Measurements from ENCODE around the gene NDUFS8.

The NDUFS8 gene

GRCh38 chr11:68016904-68017817 lies 13.3 kb upstream of the NDUFS8 start:
- DNase-seq, result no peak

- DNase-seq, result no peak
These were observed 12.3 kb upstream of the NDUFS8 start for GRCh38 chr11:68017980-68018729.

- DNase-seq, result no peak
These were observed 11.7 kb upstream of the NDUFS8 start for GRCh38 chr11:68018730-68019190.

GRCh38 chr11:68019486-68019885 lies 11.0 kb upstream of the NDUFS8 start:
- no peak for DNase-seq

- DNase-seq, result peak; percentile 49
These were observed 9.9 kb upstream of the NDUFS8 start for GRCh38 chr11:68020575-68020974.

- DNase-seq, result peak; percentile 86
These were observed 9.2 kb upstream of the NDUFS8 start for GRCh38 chr11:68021167-68021787.

GRCh38 chr11:68022531-68022930 lies 8.0 kb upstream of the NDUFS8 start:
- no peak for DNase-seq

GRCh38 chr11:68024508-68024907 lies 6.0 kb upstream of the NDUFS8 start:
- no peak for DNase-seq

GRCh38 chr11:68025047-68025446 lies 5.4 kb upstream of the NDUFS8 start:
- peak; percentile 41 for DNase-seq

- peak; percentile 88 for DNase-seq
These were observed 3.9 kb upstream of the NDUFS8 start for GRCh38 chr11:68026391-68027105.

GRCh38 chr11:68027667-68028066 lies 2.8 kb upstream of the NDUFS8 start:
- no peak for DNase-seq

- DNase-seq, result no peak
These were observed 1.5 kb upstream of the NDUFS8 start for GRCh38 chr11:68028802-68029545.

GRCh38 chr11:68031144-68031464 lies 623 bp downstream of the NDUFS8 start:
- peak; percentile 50 for DNase-seq

- DNase-seq, result no peak
These were observed 1.5 kb downstream of the NDUFS8 start for GRCh38 chr11:68032003-68032402.

- DNase-seq, result no peak
These were observed 2.7 kb downstream of the NDUFS8 start for GRCh38 chr11:68032997-68033707.

GRCh38 chr11:68033708-68034045 lies 3.2 kb downstream of the NDUFS8 start:
- no peak for DNase-seq

GRCh38 chr11:68035266-68035876 lies 4.9 kb downstream of the NDUFS8 start:
- no peak for DNase-seq

- no peak for DNase-seq
These were observed 5.7 kb downstream of the NDUFS8 start for GRCh38 chr11:68036141-68036716.

- no peak for DNase-seq
These were observed 6.3 kb downstream of the NDUFS8 start for GRCh38 chr11:68036717-68037239.

- peak; percentile 54 for DNase-seq
These were observed 7.1 kb downstream of the NDUFS8 start for GRCh38 chr11:68037411-68038225.
